Measurements from ENCODE around the gene PPP1R14C.
"Not testable (repeated sequence)": the region's sequence is repeated elsewhere in the genome, so short reads cannot be mapped to it uniquely, and the experiment has no call there.

Gene PPP1R14C

GRCh38 chr6:150167479-150167873, 24.6 kb downstream of the PPP1R14C start:
- no peak for DNase-seq (ENCODE audit: low read depth in 2 of 2)

DNA sequence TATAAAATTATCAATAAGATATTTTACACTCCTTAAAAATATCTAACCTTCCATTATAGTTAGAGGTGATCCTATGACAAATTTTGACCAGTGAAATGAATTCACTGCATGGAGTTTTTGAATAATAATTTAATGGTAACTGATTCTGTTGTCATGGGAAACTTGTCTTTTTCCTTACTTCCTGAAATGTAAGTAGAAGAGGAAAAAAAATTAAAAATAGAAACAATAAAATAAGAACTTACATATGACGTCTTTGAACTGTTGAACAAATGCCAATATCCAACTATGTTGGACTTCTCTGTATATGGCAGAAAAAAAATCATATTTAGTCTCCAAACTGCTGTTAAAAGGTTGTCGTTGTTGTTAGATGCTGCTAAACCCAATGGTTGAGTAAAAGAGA, 26.3 kb downstream of the PPP1R14C start:
- DNase-seq (ENCODE audit: low read depth in 2 of 2), result no peak

- DNase-seq (ENCODE audit: low read depth in 2 of 2), result peak; percentile 47 to 50
Observed at GRCh38 chr6:150169609-150170008, 26.8 kb downstream of the PPP1R14C start.

DNA sequence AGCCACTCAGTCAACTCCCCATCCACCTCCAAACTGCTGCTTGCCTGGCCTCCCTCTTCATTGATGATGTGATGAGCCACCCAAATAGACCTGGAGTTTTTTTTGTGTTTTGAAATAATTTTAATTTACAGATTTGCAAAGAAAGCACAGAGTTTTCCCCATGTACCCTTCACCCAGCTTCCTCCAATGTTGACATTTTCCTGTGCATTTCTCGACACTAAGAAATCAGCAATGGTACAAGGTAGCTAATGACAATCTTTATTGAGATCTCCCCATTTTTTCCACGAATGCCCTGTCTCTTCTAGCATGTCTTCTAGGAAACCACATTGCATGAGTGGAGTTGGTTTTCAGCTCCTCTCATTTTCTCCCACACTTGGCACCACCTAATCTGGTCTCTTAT, 30.1 kb downstream of the PPP1R14C start:
- DNase-seq (ENCODE audit: low read depth in 2 of 2), result no peak

- no peak for DNase-seq (ENCODE audit: low read depth in 2 of 2)
Observed at GRCh38 chr6:150175586-150176151, 32.8 kb downstream of the PPP1R14C start.

DNA sequence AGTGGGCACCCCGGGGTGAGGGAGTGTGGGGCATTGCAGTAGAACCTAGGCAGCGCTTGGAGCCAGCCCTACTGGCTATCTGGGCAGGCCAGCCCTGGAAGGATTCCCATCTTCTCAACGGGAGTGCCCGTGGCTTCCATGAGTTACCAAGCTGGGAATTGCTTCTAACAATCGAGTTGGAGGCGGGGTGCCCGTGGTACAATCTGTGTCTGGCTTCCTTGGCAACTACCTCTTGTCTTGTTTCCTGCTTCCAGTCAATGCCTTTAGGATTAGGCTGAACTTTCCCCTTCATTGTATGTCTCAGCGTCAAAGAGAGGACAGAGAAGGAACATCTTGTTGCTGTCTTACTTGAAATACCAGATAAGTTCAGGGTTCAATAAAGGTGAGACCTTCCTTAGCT, 33.3 kb downstream of the PPP1R14C start:
- no peak for DNase-seq (ENCODE audit: low read depth in 2 of 2)

DNA sequence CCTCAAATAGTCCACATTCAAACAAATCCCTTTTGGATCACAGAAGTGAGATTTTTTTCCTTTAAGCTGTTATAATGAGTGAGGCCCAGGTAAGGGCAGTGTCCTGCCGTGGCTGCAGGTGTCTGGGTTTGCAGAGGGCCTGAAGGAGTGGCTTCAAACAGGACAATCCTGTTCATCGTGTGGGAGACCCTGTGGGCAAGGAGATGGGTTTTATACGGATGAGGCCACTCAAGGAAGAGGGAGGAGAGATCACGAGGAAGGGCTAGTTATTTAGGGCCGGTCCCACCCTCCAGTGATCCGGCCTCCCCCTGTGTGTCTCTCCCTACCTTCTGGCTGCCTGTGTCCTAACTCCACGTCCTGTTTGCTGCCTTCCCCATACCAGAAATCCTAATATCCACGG, 33.8 kb downstream of the PPP1R14C start:
- DNase-seq (ENCODE audit: low read depth in 2 of 2), result no peak

DNA sequence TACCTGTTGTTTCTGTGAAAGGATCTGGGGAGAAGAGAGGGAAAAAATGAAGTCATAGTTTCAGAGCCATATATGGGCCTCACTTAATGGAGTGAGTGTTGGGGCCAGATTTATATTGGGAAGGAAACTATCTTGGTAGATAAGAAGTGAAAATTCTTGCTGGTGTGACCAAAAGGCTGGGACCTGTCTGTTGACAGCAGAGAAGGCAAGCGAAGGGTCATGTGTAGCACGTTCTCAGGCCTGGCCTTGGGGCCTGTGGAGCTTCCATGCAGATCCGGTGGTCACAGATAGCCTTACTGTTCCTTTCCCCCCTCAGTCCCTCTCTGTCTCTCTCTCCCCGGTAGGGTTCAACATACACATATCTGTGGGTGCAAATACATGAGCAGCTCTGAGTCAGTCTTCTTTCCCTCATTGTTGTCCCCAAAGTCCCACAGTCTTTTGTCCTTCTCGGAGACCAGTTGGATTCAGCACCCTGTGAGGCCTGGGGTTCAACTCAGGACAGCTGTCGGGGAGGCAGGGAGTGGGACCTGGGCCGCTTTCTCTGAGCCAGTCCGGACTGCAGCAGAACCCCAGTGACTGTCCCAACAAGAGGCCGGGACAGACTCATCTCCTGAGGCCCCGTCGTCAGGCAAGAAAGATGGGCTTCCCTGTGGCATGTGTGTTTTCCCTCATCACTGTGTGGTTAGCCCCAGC, 34.6 kb downstream of the PPP1R14C start:
- DNase-seq (ENCODE audit: low read depth in 2 of 2), result no peak

GRCh38 chr6:150177952-150178520, 35.2 kb downstream of the PPP1R14C start:
- peak; percentile 41 to 52 for DNase-seq (ENCODE audit: low read depth in 2 of 2)

GRCh38 chr6:150179030-150179429, 36.2 kb downstream of the PPP1R14C start:
- no peak for DNase-seq (ENCODE audit: low read depth in 2 of 2)

GRCh38 chr6:150179907-150180424, 37.1 kb downstream of the PPP1R14C start:
- DNase-seq (ENCODE audit: low read depth in 2 of 2), result not testable (repeated sequence)

- DNase-seq (ENCODE audit: low read depth in 2 of 2), result no peak
Observed at GRCh38 chr6:150180517-150180916, 37.7 kb downstream of the PPP1R14C start.

DNA sequence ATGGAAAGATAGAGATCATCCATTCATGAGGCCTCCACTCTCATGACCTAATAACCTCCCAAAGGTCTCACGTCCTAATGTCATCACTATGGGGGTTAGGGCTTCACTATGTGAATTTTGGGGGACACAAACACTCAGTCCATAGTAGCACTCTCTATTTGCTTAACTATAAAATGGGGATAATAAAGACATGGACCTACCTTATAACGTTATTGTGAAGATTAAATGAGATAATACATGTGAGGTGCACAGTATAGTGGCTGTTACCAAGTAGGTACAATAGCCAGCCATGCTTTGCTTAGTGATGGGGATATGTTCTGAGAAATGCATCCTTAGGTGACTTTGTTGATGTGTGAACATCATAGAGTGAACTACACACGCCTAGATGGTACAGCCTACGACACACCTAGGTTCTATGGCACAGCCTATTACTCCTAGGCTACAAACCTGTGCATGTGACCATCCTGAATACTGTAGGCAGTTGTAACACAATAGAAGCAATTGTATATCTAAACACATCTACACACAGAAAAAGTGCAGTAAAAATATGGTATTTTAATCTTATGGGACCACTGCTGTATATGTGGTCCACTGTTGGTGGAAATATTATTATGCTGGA, 39.7 kb downstream of the PPP1R14C start:
- DNase-seq (ENCODE audit: low read depth in 2 of 2), result no peak

DNA sequence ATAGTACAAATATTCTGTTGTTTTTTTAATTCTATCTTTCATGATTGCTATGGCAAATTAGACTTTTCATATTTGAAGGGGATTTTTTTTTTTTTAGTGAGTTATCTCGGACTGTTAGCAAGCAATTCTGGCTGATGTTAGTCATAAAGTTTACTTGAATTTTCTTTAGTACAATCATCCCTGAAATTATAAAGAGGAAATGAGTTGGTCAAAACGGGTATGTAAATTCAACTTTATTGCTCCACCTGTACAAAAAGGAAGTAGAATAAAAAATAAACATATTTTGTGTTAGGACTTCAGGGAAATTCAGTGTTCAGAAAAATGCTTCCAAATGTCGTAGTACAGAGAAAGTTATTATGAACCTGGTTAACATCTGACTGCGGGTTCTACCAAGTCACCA, 40.3 kb downstream of the PPP1R14C start:
- DNase-seq (ENCODE audit: low read depth in 2 of 2), result no peak

DNA sequence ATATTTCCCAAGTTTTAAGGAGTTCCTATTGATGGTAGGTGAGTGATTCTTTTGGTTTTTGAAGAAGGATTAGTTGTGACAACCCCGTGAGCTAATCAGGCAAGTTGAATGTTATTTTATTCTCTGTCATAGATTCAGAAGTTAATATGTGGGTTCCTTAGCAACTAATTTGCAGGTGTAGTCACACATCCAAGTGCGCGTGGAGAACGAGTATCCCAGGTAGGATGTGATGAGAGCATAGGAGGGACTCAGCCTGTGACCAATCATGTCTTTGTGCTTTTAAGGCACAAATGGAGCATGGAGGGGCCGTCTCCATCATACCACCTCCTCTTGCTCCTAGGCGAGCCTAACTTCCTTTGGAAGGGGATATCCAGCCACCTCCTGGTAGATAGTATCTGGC, 41.1 kb downstream of the PPP1R14C start:
- no peak for DNase-seq (ENCODE audit: low read depth in 2 of 2)

DNA sequence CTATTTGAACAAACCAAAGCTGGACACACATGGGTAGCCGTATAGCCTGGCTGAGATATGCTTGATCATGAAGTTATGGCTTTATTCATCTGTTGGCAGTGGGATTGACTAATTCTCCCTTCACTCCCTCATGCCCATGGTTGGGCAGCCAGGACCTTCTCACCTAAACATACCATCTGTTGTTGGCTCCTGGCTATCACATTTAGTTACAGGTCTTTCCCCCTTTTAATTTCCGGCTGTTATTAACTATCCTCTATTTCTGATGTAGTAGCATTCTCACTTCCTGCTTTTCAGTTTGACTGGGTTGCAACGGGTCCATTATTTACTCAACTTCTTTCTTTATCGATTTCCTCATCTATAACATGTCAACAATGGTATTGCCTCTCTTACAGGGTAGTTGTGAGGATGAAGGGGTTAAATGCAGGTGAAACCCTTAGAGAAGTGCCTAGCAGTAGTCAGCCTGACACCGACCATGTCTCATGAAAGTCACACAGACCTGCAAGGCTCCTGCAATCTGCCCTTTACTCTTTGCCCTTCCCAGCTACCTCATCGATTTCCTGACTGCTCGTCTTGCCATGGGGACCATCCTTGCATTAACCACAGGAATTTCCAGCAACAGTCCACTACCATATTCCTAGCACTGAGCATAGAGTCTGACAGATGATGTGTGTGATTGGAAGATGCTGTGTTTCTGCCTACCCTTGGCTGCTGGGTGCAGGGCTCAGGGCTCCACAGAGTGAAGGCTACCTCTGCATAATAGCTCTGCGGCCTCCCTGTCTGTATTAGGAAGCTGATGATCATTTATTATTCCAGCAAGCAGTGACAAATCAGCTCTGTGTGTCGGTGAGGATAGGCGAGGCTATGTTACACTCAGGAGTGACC, 42.2 kb downstream of the PPP1R14C start:
- DNase-seq (ENCODE audit: low read depth in 2 of 2), result no peak

- no peak for DNase-seq (ENCODE audit: low read depth in 2 of 2)
Observed at GRCh38 chr6:150185732-150186117, 42.9 kb downstream of the PPP1R14C start.

GRCh38 chr6:150186129-150186898, 43.5 kb downstream of the PPP1R14C start:
- no peak for DNase-seq (ENCODE audit: low read depth in 2 of 2)

GRCh38 chr6:150187433-150187832, 44.6 kb downstream of the PPP1R14C start:
- DNase-seq (ENCODE audit: low read depth in 2 of 2), result not testable (repeated sequence)

DNA sequence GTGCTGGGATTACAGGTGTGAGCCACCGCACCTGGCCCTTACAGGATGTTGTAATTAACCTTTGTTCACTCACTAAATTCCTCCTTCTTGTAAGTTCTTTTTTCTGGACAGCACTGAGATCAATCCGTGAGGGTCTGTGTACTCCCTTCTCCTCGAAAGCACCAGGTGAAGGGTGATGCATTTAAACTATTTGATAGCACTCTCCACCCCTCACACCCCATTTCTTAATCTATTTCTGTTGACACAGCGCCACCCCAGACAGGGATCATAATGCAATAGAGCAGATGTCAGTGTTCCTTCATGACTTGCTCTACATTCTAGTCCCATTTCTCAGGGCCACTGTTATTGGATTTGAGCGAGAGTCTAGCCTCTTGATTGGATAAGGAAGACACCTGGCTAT, 46.3 kb downstream of the PPP1R14C start:
- DNase-seq (ENCODE audit: low read depth in 2 of 2), result no peak

GRCh38 chr6:150191809-150192208, 49.0 kb downstream of the PPP1R14C start:
- DNase-seq (ENCODE audit: low read depth in 2 of 2), result peak in 1 of 2 experiments; percentile 43

Data from fibroblast of skin of left biceps (primary cell).